Peyer's patch (tissue), 4 donors: Measurements from ENCODE around the gene BCKDK. TPM values are rescaled to one million over a fixed set of nuclear protein-coding genes. Genes with fewer than 3 reads are reported as not detected.
A peak's percentile ranks its signal among the peaks of the same experiment; 100 is the strongest.

Source experiments
- DNase-seq, 3 donors: peaks; one replicate each; pipeline ENCODE4 v3.0.0-alpha.2; 2017 to 2019
- H3K27ac ChIP-seq, 4 donors: fragments of 200-600 bp; sonication (generic); one replicate each; pipeline ENCODE4 v1.5.1; 2016 to 2019
- H3K27me3 ChIP-seq, 2 donors: fragments of 200-600 bp; sonication (generic); one replicate each; pipeline ENCODE4 v1.5.1; 2019
- H3K36me3 ChIP-seq, 3 donors: fragments of 200-600 bp; sonication (generic); one replicate each; pipeline ENCODE4 v1.5.1; 2016 to 2019
- H3K4me1 ChIP-seq, 4 donors: fragments of 200-600 bp; sonication (generic); one replicate each; pipeline ENCODE4 v1.5.1; 2016 to 2019
- H3K4me3 ChIP-seq, 4 donors: fragments of 200-600 bp; sonication (generic); 1 replicate in 3 of 4; 2 replicates in 1 of 4; pipeline ENCODE4 v1.5.1; 2016 to 2019; ENCODE audit warnings: mild to moderate bottlenecking in 1 of 4
- H3K9me3 ChIP-seq, 4 donors: fragments of 200-600 bp; sonication (generic); one replicate each; pipeline ENCODE4 v1.5.1; 2016 to 2019; ENCODE audit warnings: mild to moderate bottlenecking in 1 of 4
- CTCF ChIP-seq, 6 experiments: fragments of 450-650 bp in 4 of 6; fragments of 200-600 bp in 2 of 6; sonication (generic) in 1 of 6; IDR thresholded peaks; one replicate each; pipeline ENCODE4 v1.5.1; 2017 to 2019; ENCODE audit warnings: antibody characterized with exemption in 6 of 6, mild to moderate bottlenecking in 3 of 6, moderate library complexity in 1 of 6
- POLR2A ChIP-seq, 2 donors: fragments of 450-650 bp; IDR thresholded peaks; one replicate each; pipeline ENCODE4 v1.5.1; 2017; ENCODE audit warnings: antibody characterized with exemption in 2 of 2, mild to moderate bottlenecking in 2 of 2, moderate library complexity in 2 of 2
- total RNA-seq, 4 donors: library from RNA; depleted of rRNA; stranded (reverse); fragments of >200 nt; gene quantifications; one replicate each; pipeline ENCODE4 v1.1.0, GENCODE V29; 2016

Gene BCKDK
- 10 to 100 TPM; 30.5 to 71.4 (median 41.8) TPM for total RNA-seq

- Histone ChIP-seq H3K4me1 (peaks cover 0 to 23% (median 11%) of the 10 kb centered on the region in 4 donors), H3K36me3 (peaks cover 0 to 37% (median 0%) of the 10 kb centered on the region in 3 donors), H3K27me3 (no peaks in the 10 kb centered on the region), H3K9me3 (no peaks in the 10 kb centered on the region), H3K27ac (peak within 1 kb of the TSS; percentile 77 to 84 (median 82)), H3K4me3 (peak within 1 kb of the TSS; percentile 66 to 98 (median 84))
- DNase-seq: peak; percentile 68 to 89 (median 82)
- TF ChIP-seq CTCF (IDR thresholded peaks at IDR 0.05) (peak in 1 of 6 experiments; percentile 10), POLR2A (IDR thresholded peaks at IDR 0.05) (peak in 1 of 2 donors; percentile 50)
These were observed at the start of gene BCKDK for GRCh38 chr16:31108035-31108793. Gene BCKDK (plus strand): TSS chr16:31108386. CDS start chr16:31109224, 838 bp downstream.

- Histone ChIP-seq H3K4me3 (no peak overlapping the region), H3K4me1 (peaks cover 0 to 8% (median 0%) of the 10 kb centered on the region in 4 donors), H3K36me3 (peaks cover 0 to 27% (median 0%) of the 10 kb centered on the region in 3 donors), H3K27me3 (no peaks in the 10 kb centered on the region), H3K27ac (no peak overlapping the region), H3K9me3 (no peaks in the 10 kb centered on the region)
- DNase-seq: no peak
- no peak for TF ChIP-seq CTCF (IDR thresholded peaks at IDR 0.05)
- no peak for TF ChIP-seq POLR2A (IDR thresholded peaks at IDR 0.05)
These were observed 46.9 kb upstream of the BCKDK start for GRCh38 chr16:31061126-31061812.

- Histone ChIP-seq H3K4me1 (peaks cover 0 to 8% (median 0%) of the 10 kb centered on the region in 4 donors), H3K9me3 (no peaks in the 10 kb centered on the region), H3K27ac (no peak overlapping the region), H3K36me3 (peaks cover 0 to 27% (median 0%) of the 10 kb centered on the region in 3 donors), H3K4me3 (no peak overlapping the region), H3K27me3 (no peaks in the 10 kb centered on the region)
- TF ChIP-seq POLR2A (IDR thresholded peaks at IDR 0.05): no peak
- TF ChIP-seq CTCF (IDR thresholded peaks at IDR 0.05): no peak
- no peak for DNase-seq
These were observed 46.3 kb upstream of the BCKDK start for GRCh38 chr16:31061813-31062440.

- peaks cover 0 to 27% (median 0%) of the 10 kb centered on the region in 3 donors for H3K36me3 ChIP-seq
- H3K4me3 ChIP-seq: peak overlapping the region in 1 of 4 donors; percentile 12
- TF ChIP-seq CTCF (IDR thresholded peaks at IDR 0.05) (no peak), POLR2A (IDR thresholded peaks at IDR 0.05) (no peak)
- peaks cover 0 to 8% (median 0%) of the 10 kb centered on the region in 4 donors for H3K4me1 ChIP-seq
- H3K27me3 ChIP-seq: no peaks in the 10 kb centered on the region
- no peak for DNase-seq
- H3K27ac ChIP-seq: no peak overlapping the region
- H3K9me3 ChIP-seq: no peaks in the 10 kb centered on the region
These were observed 44.7 kb upstream of the BCKDK start for GRCh38 chr16:31063495-31063842.

- Histone ChIP-seq H3K9me3 (no peaks in the 10 kb centered on the region), H3K36me3 (peaks cover 0 to 27% (median 0%) of the 10 kb centered on the region in 3 donors), H3K4me1 (peaks cover 0 to 8% (median 0%) of the 10 kb centered on the region in 4 donors), H3K4me3 (peak overlapping the region in 1 of 4 donors; percentile 12), H3K27ac (peak overlapping the region in 2 of 4 donors; percentile 19 to 44), H3K27me3 (no peaks in the 10 kb centered on the region)
- TF ChIP-seq POLR2A (IDR thresholded peaks at IDR 0.05) (no peak), CTCF (IDR thresholded peaks at IDR 0.05) (no peak)
- DNase-seq: peak in 2 of 3 donors; percentile 19 to 49
These were observed 44.2 kb upstream of the BCKDK start for GRCh38 chr16:31063843-31064611.
